Left hindlimb (tissue), 1 donor: ENCODE data around the gene CCN5.

Source experiments
- DNase-seq: peaks from one replicate; pipeline ENCODE4 v3.0.0-alpha.2; 2018

The CCN5 gene

GRCh38 chr20:44717986-44718385, 2.8 kb downstream of the CCN5 start:
- no peak for DNase-seq

- no peak for DNase-seq
Measured at GRCh38 chr20:44719841-44720240, 4.7 kb downstream of the CCN5 start.

GRCh38 chr20:44720621-44720996, 5.4 kb downstream of the CCN5 start:
- DNase-seq = no peak

DNA sequence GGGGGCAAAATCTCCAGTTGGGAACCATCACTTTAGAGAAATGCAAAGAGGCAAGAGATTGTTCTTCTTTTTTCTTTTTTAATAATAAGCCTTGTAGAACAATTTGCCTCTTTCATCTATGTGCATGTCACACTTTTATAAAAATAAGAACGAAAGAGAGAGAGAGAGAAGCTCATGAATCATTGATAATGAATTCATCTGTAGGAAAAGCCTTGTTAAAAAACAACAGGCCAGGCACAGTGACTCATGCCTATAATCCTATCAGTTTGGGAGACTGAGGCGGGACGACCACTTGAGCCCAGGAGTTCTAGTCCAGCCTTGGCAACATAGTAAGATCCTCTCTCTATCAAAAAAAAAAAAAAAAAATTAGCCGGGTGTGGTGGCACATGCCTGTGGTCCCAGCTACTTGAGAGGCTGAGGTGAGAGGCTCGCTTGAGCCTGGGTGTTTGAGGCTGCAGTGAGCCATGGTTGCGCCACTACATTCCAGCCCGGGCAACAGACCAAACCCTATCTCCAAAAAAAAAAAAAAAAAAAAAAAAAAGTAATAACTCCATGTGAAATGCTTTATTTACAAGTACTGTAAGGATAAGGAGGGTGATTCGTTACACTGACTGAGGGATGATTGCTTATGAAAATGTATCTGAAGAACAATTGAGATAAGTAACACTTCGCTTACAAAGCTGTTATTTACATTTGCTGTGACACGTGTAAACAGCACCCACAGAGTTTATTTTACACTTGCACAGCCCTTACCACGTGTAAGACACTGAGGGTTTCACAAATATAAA, 6.0 kb downstream of the CCN5 start:
- peak; percentile 6 for DNase-seq

GRCh38 chr20:44721785-44722054, 6.6 kb downstream of the CCN5 start:
- peak; percentile 0 for DNase-seq

DNA sequence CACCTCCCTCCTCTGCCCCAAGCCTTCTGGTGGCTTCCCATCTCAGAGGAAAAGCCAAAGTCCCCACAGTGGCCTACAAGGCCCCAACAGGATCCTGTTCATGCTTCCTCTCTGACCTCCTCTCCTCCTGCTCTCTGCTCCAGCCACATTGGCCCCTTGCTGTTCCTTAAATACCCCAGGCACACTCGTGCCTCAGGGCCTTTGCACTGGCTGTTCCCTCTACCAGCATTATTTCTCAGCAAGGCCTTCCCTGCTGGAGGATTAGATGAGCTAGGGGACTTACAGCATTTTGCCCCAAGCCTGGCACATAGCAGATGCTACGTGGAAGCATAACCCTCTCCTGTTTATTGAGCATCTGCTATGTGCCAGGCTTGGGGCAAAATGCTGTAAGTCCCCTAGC, 7.8 kb downstream of the CCN5 start:
- no peak for DNase-seq

GRCh38 chr20:44723391-44723790, 8.2 kb downstream of the CCN5 start:
- no peak for DNase-seq

DNA sequence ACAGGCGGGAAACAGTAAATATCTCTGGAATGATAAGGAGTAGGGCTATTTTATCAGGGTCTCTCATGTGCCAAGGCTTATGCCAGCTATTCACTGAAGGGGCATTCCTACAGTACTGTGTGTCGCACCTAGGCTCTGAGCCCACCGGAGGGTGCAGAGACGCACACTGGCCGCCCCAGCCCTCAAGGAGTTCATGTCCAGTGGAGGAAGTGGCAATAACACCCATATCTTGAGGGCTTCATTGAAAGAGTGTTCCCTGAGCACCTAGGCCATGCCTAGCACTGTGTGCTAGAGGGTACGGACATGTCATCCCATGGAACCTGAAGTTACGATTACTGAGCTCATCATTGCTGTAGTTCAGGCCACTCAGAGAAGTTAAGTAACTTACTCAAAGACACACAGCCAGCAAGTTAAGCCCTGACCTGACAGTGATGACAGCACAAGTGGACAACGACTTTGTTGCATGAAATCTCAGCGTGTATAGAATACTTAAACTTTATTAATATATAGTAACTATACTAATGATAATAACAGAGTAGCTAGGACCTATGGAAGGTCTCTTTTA, 8.7 kb downstream of the CCN5 start:
- no peak for DNase-seq

- no peak for DNase-seq
Measured at GRCh38 chr20:44724423-44725091, 9.4 kb downstream of the CCN5 start.

DNA sequence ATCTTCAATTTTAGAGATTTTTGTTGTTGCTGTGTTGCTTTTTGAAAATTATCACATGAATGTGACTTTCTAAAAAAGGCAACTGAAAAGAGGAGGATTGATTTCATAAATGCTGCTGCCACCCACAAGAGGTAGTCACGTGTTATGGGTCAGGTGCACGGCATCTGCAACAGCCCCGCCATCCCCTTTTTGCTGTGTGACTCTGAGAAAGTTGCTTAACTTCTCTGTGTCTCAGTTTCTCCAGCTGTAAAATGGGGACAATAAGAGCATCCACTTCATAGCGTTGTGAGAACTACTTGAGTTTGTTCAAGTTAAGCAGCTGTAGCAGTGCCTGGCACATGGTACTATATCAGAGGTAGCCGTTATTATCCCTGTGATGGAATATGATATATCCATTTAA, 10.7 kb downstream of the CCN5 start:
- no peak for DNase-seq

GRCh38 chr20:44727039-44727438, 11.9 kb downstream of the CCN5 start:
- DNase-seq = no peak

DNA sequence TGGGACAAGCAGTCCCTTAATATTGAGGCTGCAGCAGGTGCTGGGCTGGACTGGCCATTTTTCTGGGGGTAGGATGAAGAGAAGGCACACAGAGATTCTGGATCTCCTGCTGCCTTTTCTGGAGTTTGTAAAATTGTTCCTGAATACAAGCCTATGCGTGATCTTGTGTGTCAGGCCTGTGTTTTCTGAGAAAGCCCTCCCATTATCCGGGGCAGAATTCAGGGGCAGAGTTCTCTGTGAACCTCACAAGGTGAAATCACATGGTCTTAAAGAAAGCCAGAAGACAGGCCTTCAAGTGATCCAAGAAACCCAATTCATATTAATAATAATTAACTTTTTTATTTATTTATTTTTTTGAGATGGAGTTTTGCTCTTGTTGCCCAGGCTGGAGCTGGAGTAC, 12.5 kb downstream of the CCN5 start:
- no peak for DNase-seq

- no peak for DNase-seq
Measured at GRCh38 chr20:44728801-44729443, 13.8 kb downstream of the CCN5 start.

- DNase-seq = no peak
Measured at GRCh38 chr20:44730441-44730840, 15.3 kb downstream of the CCN5 start.

GRCh38 chr20:44731657-44732056, 16.5 kb downstream of the CCN5 start:
- no peak for DNase-seq

- no peak for DNase-seq
Measured at GRCh38 chr20:44732327-44732726, 17.2 kb downstream of the CCN5 start.

- peak; percentile 65 for DNase-seq
Measured at GRCh38 chr20:44733341-44734069, 18.3 kb downstream of the CCN5 start.

DNA sequence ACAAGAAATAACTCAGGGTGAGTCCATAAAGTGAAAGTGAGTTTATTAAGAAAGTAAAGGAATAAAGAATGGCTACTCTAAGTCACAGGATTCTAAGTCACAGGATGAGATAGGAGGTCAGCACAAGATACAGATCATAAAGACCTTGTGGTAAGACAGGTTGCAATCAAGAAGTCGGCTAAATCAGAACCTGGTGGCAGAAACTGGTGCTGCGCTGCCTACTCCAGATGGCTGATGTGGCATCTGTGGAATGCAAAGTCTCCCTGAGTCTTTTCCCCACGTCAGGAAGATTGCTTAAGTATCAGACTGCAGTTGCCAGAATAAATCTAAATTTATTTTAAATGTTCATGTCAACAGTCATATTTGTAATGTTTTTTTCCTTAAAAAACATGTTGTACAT, 19.8 kb downstream of the CCN5 start:
- no peak for DNase-seq

DNA sequence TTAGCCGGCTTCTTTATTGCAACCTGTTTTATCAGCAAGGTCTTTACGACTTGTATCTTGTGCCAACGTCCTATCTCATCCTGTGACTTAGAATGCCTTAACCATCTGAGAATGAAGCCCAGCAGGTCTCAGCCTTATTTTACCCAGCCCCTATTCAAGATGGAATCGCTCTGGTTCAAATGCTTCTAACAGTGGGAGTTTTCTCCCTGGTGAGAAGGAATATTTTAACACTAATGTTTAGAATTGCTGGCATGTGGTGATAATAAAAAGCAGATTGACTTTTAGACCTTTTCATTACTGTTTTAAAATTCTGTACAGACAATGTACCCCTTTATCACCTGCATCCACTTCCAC, 20.6 kb downstream of the CCN5 start:
- DNase-seq = no peak

DNA sequence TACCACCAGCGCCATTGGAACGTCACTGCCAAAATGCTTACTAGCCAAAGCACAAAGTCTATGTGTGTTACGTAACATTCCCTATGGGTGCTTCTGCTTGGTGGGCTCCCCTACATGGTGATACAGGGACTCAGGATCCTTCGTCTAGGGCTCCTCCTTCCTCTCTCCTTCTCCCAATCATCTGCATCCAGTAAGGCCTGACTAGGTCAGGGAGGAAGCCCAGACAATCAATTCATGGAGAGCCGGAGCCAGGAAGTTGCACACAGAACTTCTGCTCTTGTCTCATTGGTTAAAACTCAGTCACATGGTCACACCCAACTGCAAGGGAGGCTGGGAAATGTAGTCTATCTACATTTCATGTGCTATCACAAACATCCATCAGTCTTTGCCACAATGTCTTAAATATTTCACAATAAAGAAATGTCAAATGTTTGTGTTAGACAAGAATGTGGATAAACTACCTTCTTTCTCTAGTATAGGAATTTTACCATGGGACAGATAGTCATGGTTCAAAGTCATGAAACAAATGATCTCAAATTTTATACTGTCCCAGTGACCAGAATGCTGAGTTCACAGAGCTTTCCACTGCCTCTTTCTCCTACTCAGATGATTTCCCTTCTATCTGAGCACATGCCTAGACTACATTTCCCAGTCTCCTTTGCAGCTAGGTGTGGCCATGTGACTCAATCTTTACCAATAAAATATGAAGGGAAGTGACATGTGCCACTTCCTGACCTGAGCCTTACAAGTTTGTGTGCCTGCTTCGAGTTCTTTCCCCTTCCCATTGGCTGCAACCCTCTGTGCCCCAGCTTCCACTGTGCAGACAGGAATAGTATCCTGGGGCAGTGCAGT, 21.2 kb downstream of the CCN5 start:
- DNase-seq = peak; percentile 70

DNA sequence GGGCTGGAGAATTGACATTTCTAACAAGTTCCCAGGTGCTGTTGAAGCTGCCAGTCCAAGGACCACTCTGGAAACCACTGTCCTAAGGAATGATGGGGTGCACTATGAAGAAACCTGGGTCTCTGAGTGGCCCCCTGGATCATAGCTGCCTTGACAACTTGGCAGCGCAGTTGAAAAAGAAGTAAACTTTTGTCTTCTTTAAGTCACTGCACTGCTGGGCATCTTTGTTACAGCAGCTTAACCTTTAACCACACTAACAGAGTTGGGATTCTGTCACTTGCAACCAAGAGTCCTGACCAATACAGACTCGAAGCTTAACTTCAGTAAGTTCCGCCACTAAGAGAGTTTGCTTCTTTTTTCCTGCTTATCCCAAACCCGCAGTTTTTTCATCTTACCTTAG, 21.9 kb downstream of the CCN5 start:
- no peak for DNase-seq

DNA sequence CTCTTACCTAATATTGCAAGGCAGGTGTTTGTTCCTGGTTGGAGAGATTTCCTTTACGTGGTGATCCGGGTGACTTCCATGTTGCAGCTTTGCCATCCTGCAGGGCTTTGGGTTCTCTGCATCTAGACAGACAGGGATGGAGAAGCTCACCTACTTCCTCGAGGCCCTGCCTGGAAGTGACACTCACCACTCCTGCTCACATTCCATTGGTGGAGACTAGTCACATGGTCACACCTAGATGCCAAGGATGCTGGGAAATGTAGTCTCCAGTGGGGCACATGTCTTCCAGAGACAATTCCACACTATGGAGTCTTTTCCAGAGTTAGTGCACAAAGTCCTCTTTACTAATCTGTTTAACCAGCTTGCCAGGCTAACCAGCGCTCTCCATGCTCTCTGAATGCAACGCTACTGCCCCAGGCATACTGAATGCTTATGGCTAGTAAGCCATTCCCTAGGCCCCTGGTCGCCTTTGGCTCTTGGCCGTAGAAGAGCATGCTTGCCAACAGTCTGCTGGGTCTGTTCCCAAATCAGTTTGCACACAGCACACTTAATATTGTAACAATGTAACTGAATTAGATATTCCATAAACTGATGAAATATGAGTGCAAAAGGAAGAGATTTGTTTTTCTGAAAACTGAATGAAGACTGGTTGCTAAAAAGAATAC, 23.8 kb downstream of the CCN5 start:
- DNase-seq = no peak
